ENCODE results near the gene ZNRF2. TPM values are rescaled to one million over a fixed set of nuclear protein-coding genes. Genes with fewer than 3 reads are reported as not detected.

ZNRF2 gene
- total RNA-seq, 4 donors from 2014 or later: 19.6 to 26.3 (median 22.5) TPM

- intact Hi-C loops (cut with DNase I): no loop called here
- H3K27me3 ChIP-seq: no peaks in the 10 kb centered on the region
- no peaks in the 10 kb centered on the region for H3K9me3 ChIP-seq
- no peak for DNase-seq
- no peak overlapping the region for H3K27ac ChIP-seq
- no peak for TF ChIP-seq CTCF (IDR thresholded peaks at IDR 0.05)
- no peak for TF ChIP-seq POLR2A (IDR thresholded peaks at IDR 0.05)
- no peak overlapping the region for H3K4me3 ChIP-seq
- H3K36me3 ChIP-seq: peaks cover 0 to 17% (median 0%) of the 10 kb centered on the region in 3 donors
- H3K4me1 ChIP-seq: no peaks in the 10 kb centered on the region
- WGBS, 2 donors: 87 to 92% methylated on average over 3 of the region's 3 CpGs
Observed at GRCh38 chr7:30365621-30366020, 81.2 kb downstream of the ZNRF2 start.

GRCh38 chr7:30366606-30367005 lies 82.2 kb downstream of the ZNRF2 start:
- peaks cover 0 to 21% (median 0%) of the 10 kb centered on the region in 3 donors for H3K36me3 ChIP-seq
- no peaks in the 10 kb centered on the region for H3K9me3 ChIP-seq
- intact Hi-C loops (cut with DNase I): no loop called here
- no peak for TF ChIP-seq CTCF (IDR thresholded peaks at IDR 0.05)
- no peak for TF ChIP-seq POLR2A (IDR thresholded peaks at IDR 0.05)
- H3K27ac ChIP-seq: no peak overlapping the region
- DNase-seq: no peak
- H3K4me3 ChIP-seq: no peak overlapping the region
- WGBS, 2 donors: 57 to 62% methylated on average over 2 of the region's 2 CpGs
- no peaks in the 10 kb centered on the region for H3K27me3 ChIP-seq
- H3K4me1 ChIP-seq: no peaks in the 10 kb centered on the region

- Histone ChIP-seq H3K4me1 (no peaks in the 10 kb centered on the region), H3K4me3 (no peak overlapping the region), H3K9me3 (no peaks in the 10 kb centered on the region), H3K27me3 (no peaks in the 10 kb centered on the region), H3K27ac (no peak overlapping the region), H3K36me3 (peaks cover 0 to 26% (median 0%) of the 10 kb centered on the region in 3 donors)
- intact Hi-C loops (cut with DNase I): no loop called here
- no peak for DNase-seq
- no peak for TF ChIP-seq CTCF (IDR thresholded peaks at IDR 0.05)
- TF ChIP-seq POLR2A (IDR thresholded peaks at IDR 0.05): no peak
- WGBS, 2 donors: 62 to 64% methylated on average over 2 of the region's 2 CpGs
Observed at GRCh38 chr7:30367561-30367960, 83.2 kb downstream of the ZNRF2 start.

GRCh38 chr7:30369879-30370278 lies 85.5 kb downstream of the ZNRF2 start:
- Histone ChIP-seq H3K27me3 (no peaks in the 10 kb centered on the region), H3K4me3 (no peak overlapping the region), H3K4me1 (no peaks in the 10 kb centered on the region), H3K27ac (no peak overlapping the region), H3K9me3 (no peaks in the 10 kb centered on the region), H3K36me3 (peaks cover 0 to 20% (median 0%) of the 10 kb centered on the region in 3 donors)
- DNase-seq: no peak
- intact Hi-C loops (cut with DNase I): no loop called here
- TF ChIP-seq CTCF (IDR thresholded peaks at IDR 0.05) (no peak), POLR2A (IDR thresholded peaks at IDR 0.05) (no peak)

- Histone ChIP-seq H3K4me1 (no peaks in the 10 kb centered on the region), H3K36me3 (peaks cover 0 to 14% (median 0%) of the 10 kb centered on the region in 3 donors), H3K27me3 (no peaks in the 10 kb centered on the region), H3K9me3 (no peaks in the 10 kb centered on the region), H3K27ac (no peak overlapping the region), H3K4me3 (no peak overlapping the region)
- DNase-seq: no peak
- no peak for TF ChIP-seq POLR2A (IDR thresholded peaks at IDR 0.05)
- TF ChIP-seq CTCF (IDR thresholded peaks at IDR 0.05): no peak
- intact Hi-C loops (cut with DNase I): no loop called here
- WGBS, 2 donors: 93 to 97% methylated on average over 5 of the region's 5 CpGs
Observed at GRCh38 chr7:30371321-30371720, 86.9 kb downstream of the ZNRF2 start.

All from esophagus squamous epithelium (tissue), 5 donors.